Loucy (cell line): ENCODE results near the gene TASOR.
"Not testable (repeated sequence)": the region's sequence is repeated elsewhere in the genome, so short reads cannot be mapped to it uniquely, and the experiment has no call there.

Experiments used
- H2AFZ ChIP-seq: fragments of 200-600 bp; sonication (generic); 2 replicates; pipeline ENCODE4 v1.6.0; 2016; ENCODE audit warnings: antibody characterized with exemption, mild to moderate bottlenecking, low read length, moderate library complexity
- H3F3A ChIP-seq: fragments of 200-600 bp; 2 replicates; pipeline ENCODE4 v1.6.0; 2016; ENCODE audit warnings: antibody characterized with exemption, low read depth, mild to moderate bottlenecking
- H3K27me3 ChIP-seq: fragments of 200-600 bp; sonication (generic); 2 replicates; pipeline ENCODE4 v1.6.1; 2014; ENCODE audit warnings: low read length, mild to moderate bottlenecking; ENCODE audit not compliant: insufficient read depth, poor library complexity, severe bottlenecking
- H3K36me3 ChIP-seq: fragments of 200-600 bp; sonication (generic); 2 replicates; pipeline ENCODE4 v1.6.1; 2016; ENCODE audit warnings: low read length; ENCODE audit not compliant: insufficient read depth
- H3K4me1 ChIP-seq: fragments of 200-600 bp; sonication (generic); 2 replicates; pipeline ENCODE4 v1.5.1; 2014; ENCODE audit warnings: low read length, mild to moderate bottlenecking; ENCODE audit not compliant: insufficient read depth, poor library complexity, severe bottlenecking
- H3K4me2 ChIP-seq: fragments of 200-600 bp; sonication (generic); 2 replicates; pipeline ENCODE4 v1.6.0; 2014; ENCODE audit warnings: antibody characterized with exemption, low read length, low read depth, mild to moderate bottlenecking; ENCODE audit not compliant: poor library complexity, severe bottlenecking
- H3K4me3 ChIP-seq: fragments of 200-600 bp; sonication (generic); 2 replicates; pipeline ENCODE4 v1.5.1; 2014; ENCODE audit warnings: low read length, mild to moderate bottlenecking, mixed read lengths; ENCODE audit not compliant: poor library complexity, severe bottlenecking
- H3K79me2 ChIP-seq: fragments of 200-600 bp; sonication (generic); 2 replicates; pipeline ENCODE4 v1.6.1; 2014; ENCODE audit warnings: low read length; ENCODE audit not compliant: insufficient read depth
- H3K9ac ChIP-seq: fragments of 200-600 bp; sonication (generic); 2 replicates; pipeline ENCODE4 v1.6.0; 2014; ENCODE audit warnings: mild to moderate bottlenecking, low read depth, low read length, moderate library complexity; ENCODE audit not compliant: poor library complexity, severe bottlenecking
- H3K9me2 ChIP-seq: fragments of 200-600 bp; sonication (generic); replicated peaks from 2 replicates; pipeline ENCODE4 v1.6.1; 2016; ENCODE audit warnings: low read depth, low read length, mixed read lengths
- H3K9me3 ChIP-seq: fragments of 200-600 bp; sonication (generic); 2 replicates; pipeline ENCODE4 v1.6.1; 2014; ENCODE audit warnings: mild to moderate bottlenecking, antibody characterized with exemption, low read length, low read depth; ENCODE audit not compliant: insufficient read depth
- H4K20me1 ChIP-seq: fragments of 200-600 bp; sonication (generic); 2 replicates; pipeline ENCODE4 v1.6.0; 2014; ENCODE audit warnings: antibody characterized with exemption, low read length, mild to moderate bottlenecking; ENCODE audit not compliant: insufficient read depth, poor library complexity, severe bottlenecking
- EZH2phosphoT487 ChIP-seq: fragments of 200-600 bp; IDR thresholded peaks from 2 replicates; pipeline ENCODE4 v1.6.1; 2018; ENCODE audit warnings: antibody characterized with exemption, mild to moderate bottlenecking, moderate library complexity, borderline replicate concordance
- TF ChIP-seq, protein P1 (sequence below): fragments of 200-600 bp; sonication (generic); conservative IDR thresholded peaks from 2 replicates; pipeline ENCODE4 v1.5.1; 2014; ENCODE audit warnings: mild to moderate bottlenecking, antibody characterized with exemption, low read length

Gene TASOR

DNA sequence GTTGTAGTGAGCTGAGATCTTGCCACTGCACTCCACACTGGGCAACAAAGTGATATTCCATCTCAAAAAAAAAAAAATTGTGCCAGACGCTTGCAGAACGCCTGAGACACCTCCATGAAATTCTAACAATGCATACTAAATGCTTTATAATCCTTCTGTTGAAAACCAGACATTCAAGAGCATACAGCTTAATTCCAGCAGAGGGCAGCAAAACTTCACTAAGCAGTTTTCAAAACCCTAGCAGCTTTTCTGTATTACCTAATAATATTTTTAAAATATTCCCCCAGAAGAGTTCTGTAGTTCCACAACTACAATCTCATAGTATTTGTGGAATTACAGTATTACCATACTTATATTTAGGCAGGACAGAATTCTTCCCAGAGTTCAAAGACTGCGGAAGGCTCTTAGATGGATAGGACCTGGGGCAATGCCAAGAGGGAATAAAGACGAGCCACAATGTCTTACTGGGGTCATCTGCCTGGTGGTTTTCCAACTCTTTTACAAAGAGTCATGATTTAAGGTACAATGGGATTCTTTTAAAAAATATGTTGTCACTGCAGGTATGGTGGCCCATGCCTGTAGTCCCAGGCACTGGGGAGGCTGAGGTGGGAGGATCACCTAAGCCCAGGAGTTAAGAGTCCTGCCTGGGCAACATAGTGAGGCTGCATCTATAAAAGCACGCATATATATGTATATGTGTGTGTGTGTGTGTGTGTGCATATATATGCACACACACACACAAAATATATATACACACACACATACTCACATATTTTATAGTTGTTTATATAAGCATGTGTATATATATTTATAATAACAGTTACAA, 19.6 kb upstream of the TASOR start:
- Histone ChIP-seq H3K4me2 (no peak overlapping the region), H3F3A (no peaks in the 10 kb centered on the region), H3K9ac (no peak overlapping the region), H3K4me3 (no peak overlapping the region), H3K9me2 (no peaks in the 10 kb centered on the region), H3K79me2 (no peaks in the 10 kb centered on the region), H3K36me3 (no peaks in the 10 kb centered on the region), H3K27me3 (no peaks in the 10 kb centered on the region), H3K4me1 (no peaks in the 10 kb centered on the region), H3K9me3 (no peaks in the 10 kb centered on the region), H4K20me1 (no peaks in the 10 kb centered on the region), H2AFZ (no peak overlapping the region)
- TF ChIP-seq, protein P1, sequence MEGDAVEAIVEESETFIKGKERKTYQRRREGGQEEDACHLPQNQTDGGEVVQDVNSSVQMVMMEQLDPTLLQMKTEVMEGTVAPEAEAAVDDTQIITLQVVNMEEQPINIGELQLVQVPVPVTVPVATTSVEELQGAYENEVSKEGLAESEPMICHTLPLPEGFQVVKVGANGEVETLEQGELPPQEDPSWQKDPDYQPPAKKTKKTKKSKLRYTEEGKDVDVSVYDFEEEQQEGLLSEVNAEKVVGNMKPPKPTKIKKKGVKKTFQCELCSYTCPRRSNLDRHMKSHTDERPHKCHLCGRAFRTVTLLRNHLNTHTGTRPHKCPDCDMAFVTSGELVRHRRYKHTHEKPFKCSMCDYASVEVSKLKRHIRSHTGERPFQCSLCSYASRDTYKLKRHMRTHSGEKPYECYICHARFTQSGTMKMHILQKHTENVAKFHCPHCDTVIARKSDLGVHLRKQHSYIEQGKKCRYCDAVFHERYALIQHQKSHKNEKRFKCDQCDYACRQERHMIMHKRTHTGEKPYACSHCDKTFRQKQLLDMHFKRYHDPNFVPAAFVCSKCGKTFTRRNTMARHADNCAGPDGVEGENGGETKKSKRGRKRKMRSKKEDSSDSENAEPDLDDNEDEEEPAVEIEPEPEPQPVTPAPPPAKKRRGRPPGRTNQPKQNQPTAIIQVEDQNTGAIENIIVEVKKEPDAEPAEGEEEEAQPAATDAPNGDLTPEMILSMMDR: peak; percentile 90
- TF ChIP-seq EZH2phosphoT487: no peak

DNA sequence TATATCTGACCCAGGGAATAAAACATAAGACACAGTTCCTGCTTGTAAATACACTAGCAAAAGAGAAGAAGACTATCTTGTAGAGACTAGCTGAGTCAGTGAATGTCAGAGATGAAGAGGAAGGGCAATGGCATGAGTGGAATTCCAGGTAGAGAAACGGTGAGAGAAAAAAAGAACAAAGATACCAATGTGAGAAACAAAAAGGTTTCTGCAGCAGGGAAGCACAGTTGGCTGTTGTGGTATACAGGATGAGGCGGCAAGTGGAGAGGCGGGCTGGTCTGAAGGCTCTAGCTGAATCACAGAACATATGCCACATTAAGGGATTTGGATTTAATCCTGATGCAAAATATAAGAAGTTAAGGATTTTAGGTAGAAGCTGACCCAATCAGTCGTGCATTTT, 17.1 kb upstream of the TASOR start:
- Histone ChIP-seq H3K79me2 (no peaks in the 10 kb centered on the region), H3K4me3 (no peak overlapping the region), H3F3A (no peaks in the 10 kb centered on the region)

DNA sequence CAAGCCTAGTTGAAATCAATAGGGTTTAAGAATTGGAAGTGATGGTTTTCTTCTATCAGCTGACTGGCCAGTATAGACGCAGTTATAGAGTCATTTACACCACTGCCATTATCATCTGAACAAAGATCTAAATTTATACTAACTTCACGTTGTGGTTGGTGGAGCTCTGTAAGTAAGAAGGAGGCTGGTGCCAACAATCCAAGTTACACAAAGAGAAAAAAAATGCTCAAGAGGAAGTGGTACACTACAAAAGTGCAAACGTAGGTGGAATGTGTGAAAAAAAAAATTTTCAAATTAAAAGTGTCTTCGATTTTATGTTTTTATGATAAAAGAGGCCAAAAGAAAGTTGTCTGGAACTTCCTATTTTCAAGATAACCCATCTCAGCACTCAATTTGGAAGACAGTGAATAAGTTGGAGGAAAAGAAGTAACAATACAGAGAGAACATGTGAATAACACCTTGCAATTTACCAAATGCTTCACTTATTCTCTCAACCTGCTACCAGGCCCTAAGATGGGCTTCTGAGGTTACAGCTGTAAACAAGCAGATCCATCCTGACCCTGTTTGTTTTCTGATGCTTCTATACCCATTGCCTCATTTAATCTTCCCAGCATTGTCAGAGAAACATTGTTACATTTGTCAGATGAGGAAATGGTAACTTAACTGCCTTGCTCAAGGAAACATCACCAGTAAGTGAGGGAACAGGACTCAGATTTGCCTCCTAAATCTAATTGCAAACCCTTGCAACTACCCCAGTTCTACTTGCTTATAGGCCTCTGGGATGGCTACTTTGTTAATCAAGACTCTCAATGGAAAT, 12.0 kb upstream of the TASOR start:
- no peak for TF ChIP-seq EZH2phosphoT487
- Histone ChIP-seq H3K9me3 (no peaks in the 10 kb centered on the region), H3K4me2 (peak overlapping the region; percentile 47), H3K9ac (peak overlapping the region; percentile 4), H3K9me2 (no peaks in the 10 kb centered on the region), H3K4me3 (peak overlapping the region; percentile 5), H3F3A (0 out of 2 replicates have a peak, but pooled peaks cover 3% of the 10 kb centered on the region), H3K4me1 (peaks cover 31% of the 10 kb centered on the region), H2AFZ (peak overlapping the region; percentile 87), H3K79me2 (no peaks in the 10 kb centered on the region), H3K27me3 (no peaks in the 10 kb centered on the region), H3K36me3 (no peaks in the 10 kb centered on the region), H4K20me1 (no peaks in the 10 kb centered on the region)

More for the DNA sequence above, 17.1 kb upstream of the TASOR start:
- Histone ChIP-seq H3K9ac (no peak overlapping the region), H3K27me3 (no peaks in the 10 kb centered on the region), H3K4me1 (peaks cover 8% of the 10 kb centered on the region), H2AFZ (peak overlapping the region; percentile 60), H3K36me3 (no peaks in the 10 kb centered on the region), H4K20me1 (no peaks in the 10 kb centered on the region), H3K9me2 (no peaks in the 10 kb centered on the region), H3K4me2 (no peak overlapping the region), H3K9me3 (no peaks in the 10 kb centered on the region)
- no peak for TF ChIP-seq EZH2phosphoT487

DNA sequence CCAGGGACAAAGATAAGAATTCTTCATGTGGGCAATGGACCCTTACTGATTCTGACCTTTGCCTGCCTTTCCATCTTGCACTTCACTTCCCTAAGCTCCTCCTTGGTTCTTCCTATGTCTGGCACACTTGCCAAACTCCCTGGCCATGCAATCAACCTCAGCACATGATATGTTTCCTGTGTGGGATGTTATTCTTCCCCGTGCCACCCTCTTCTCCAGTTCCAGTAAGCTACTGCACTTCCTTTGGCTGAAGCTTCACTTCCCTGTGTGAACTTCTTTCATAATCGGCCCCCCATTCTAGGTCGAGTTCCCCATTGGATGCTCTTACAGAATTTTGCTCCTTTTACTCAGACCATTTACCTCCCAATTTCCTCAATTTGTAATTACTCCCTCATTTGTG, 10.7 kb upstream of the TASOR start:
- Histone ChIP-seq H3K4me2 (peak overlapping the region; percentile 58), H3K4me3 (no peak overlapping the region), H3K4me1 (peaks cover 31% of the 10 kb centered on the region), H3K9me2 (no peaks in the 10 kb centered on the region), H3F3A (0 out of 2 replicates have a peak, but pooled peaks cover 3% of the 10 kb centered on the region), H3K36me3 (no peaks in the 10 kb centered on the region), H3K79me2 (no peaks in the 10 kb centered on the region), H3K27me3 (no peaks in the 10 kb centered on the region), H2AFZ (no peak overlapping the region), H3K9ac (no peak overlapping the region), H4K20me1 (no peaks in the 10 kb centered on the region), H3K9me3 (no peaks in the 10 kb centered on the region)
- TF ChIP-seq, protein P1: no peak
- no peak for TF ChIP-seq EZH2phosphoT487

DNA sequence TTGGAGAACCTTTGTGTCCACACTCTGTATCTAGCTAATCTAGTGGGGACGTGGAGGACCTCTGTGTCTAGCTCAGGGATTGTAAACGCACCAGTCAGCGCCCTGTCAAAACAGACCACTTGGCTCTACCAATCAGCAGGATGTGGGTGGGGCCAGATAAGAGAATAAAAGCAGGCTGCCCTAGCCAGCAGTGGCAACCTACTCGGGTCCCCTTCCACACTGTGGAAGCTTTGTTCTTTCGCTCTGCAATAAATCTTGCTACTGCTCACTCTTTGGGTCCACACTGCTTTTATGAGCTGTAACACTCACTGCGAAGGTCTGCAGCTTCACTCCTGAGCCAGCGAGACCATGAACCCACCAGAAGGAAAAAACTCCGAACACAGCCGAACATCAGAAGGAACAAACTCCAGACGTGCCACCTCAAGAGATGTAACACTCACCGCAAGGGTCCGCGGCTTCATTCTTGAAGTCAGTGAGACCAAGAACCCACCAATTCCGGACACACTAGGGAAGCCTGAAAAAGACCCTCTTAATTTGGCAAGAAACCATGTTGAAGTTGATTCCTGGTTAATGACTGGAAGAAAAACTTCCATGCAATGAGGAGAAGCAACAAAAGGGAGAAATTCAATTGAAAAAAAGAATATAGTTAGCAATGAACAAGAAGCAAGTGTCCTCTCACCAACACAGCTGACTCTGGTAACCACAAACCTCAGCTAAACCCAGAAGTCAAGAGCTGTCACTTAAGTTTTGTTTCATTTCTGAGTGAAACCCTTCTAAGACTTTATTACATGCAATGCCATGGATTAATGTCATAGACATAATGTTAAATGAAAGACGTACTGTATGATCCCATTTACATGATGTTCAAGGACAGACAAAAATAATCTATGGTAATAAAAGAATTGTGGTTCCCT, 9.7 kb upstream of the TASOR start:
- H3K9me3 ChIP-seq: not testable (repeated sequence)

More for the DNA sequence above, 9.7 kb upstream of the TASOR start:
- H3K9me2 ChIP-seq, H3K36me3 ChIP-seq, H3F3A ChIP-seq, H2AFZ ChIP-seq, H3K27me3 ChIP-seq, H4K20me1 ChIP-seq, H3K9ac ChIP-seq, H3K79me2 ChIP-seq: not testable (repeated sequence)
- Histone ChIP-seq H3K4me2 (peak overlapping the region; percentile 58), H3K4me3 (peak overlapping the region; percentile 28), H3K4me1 (peaks cover 31% of the 10 kb centered on the region)
